Articular chondrocyte of knee joint (primary cell): Measurements from ENCODE around the gene PCDHA10. TPM values are rescaled to one million over a fixed set of nuclear protein-coding genes. Genes with fewer than 3 reads are reported as not detected.

Experiments used
- total RNA-seq: library from RNA; depleted of rRNA; stranded (reverse); fragments of >200 nt; gene quantifications from 2 replicates; pipeline ENCODE4 v1.2.3, GENCODE V29; 2012

Gene PCDHA10, protein sequence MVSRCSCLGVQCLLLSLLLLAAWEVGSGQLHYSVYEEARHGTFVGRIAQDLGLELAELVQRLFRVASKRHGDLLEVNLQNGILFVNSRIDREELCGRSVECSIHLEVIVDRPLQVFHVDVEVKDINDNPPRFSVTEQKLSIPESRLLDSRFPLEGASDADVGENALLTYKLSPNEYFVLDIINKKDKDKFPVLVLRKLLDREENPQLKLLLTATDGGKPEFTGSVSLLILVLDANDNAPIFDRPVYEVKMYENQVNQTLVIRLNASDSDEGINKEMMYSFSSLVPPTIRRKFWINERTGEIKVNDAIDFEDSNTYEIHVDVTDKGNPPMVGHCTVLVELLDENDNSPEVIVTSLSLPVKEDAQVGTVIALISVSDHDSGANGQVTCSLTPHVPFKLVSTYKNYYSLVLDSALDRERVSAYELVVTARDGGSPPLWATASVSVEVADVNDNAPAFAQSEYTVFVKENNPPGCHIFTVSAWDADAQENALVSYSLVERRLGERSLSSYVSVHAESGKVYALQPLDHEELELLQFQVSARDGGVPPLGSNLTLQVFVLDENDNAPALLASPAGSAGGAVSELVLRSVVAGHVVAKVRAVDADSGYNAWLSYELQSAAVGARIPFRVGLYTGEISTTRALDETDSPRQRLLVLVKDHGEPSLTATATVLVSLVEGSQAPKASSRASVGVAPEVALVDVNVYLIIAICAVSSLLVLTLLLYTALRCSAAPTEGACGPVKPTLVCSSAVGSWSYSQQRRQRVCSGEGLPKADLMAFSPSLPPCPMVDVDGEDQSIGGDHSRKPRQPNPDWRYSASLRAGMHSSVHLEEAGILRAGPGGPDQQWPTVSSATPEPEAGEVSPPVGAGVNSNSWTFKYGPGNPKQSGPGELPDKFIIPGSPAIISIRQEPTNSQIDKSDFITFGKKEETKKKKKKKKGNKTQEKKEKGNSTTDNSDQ
- 0.13 and 0.54 TPM in 2 replicates for total RNA-seq

DNA sequence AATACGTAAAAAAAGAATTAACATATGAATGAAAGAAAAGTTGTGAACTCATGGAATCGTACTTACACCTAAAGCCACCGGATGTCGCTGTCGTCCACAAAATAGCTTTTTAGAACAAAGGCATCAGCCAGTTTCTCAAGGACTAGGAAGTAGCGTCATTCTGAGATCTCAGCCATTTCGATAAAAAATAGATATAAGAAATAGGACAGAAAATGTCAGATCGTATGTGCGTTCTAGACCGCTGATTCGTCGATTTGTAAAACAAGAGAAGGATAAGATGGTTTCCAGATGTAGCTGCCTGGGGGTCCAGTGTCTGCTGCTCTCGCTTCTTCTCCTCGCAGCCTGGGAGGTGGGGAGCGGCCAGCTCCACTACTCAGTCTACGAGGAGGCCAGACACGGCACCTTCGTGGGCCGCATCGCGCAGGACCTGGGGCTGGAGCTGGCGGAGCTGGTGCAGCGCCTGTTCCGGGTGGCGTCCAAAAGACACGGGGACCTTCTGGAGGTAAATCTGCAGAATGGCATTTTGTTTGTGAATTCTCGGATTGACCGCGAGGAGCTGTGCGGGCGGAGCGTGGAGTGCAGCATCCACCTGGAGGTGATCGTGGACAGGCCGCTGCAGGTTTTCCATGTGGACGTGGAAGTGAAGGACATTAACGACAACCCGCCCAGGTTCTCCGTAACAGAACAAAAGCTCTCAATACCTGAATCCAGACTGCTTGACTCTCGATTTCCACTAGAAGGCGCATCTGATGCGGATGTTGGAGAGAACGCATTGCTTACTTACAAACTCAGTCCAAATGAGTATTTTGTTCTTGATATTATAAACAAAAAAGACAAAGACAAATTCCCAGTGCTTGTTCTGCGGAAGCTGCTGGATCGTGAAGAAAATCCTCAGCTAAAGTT lies at the start of gene PCDHA10:
PCDHA10 (plus strand) TSS at position 126 of the 903 bp plus-strand sequence; CDS start at position 278, 152 bp downstream.

DNA sequence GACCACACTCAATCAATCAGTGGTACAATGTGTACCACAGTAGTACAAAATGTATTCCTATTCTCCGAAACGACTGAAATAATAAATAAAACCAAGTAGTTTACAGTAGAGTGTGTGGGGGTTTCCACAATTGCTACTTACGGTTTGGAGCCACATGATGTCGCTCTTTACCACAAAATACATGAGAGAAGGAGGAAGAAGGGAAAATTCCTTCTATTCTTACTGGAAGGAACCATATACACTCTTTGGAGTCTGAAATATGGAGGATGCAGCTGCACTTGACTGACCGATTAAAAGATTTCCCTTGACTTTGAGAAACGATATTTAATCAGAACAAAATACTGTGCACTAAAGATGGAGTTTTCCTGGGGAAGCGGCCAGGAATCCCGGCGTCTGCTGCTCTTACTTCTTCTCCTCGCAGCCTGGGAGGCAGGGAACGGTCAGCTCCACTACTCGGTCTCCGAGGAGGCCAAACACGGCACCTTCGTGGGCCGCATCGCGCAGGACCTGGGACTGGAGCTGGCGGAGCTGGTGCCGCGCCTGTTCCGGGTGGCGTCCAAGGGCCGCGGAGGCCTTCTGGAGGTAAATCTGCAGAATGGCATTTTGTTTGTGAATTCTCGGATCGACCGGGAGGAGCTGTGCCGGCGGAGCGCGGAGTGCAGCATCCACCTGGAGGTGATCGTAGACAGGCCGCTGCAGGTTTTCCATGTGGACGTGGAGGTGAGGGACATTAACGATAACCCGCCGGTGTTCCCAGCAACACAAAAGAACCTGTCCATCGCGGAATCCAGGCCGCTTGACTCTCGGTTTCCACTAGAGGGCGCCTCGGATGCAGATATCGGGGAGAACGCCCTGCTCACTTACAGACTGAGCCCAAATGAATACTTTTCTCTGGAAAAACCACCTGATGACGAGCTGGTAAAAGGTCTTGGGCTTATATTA lies 48.6 kb upstream of the PCDHA10 start, which contains the start of gene PCDHA4:
PCDHA4 (plus strand) TSS at position 235 of the 942 bp plus-strand sequence.

GRCh38 chr5:140821375-140822280 lies 34.1 kb upstream of the PCDHA10 start, which contains the start of gene PCDHA5:
Gene PCDHA5, plus strand, starts transcription at chr5:140821613.

DNA sequence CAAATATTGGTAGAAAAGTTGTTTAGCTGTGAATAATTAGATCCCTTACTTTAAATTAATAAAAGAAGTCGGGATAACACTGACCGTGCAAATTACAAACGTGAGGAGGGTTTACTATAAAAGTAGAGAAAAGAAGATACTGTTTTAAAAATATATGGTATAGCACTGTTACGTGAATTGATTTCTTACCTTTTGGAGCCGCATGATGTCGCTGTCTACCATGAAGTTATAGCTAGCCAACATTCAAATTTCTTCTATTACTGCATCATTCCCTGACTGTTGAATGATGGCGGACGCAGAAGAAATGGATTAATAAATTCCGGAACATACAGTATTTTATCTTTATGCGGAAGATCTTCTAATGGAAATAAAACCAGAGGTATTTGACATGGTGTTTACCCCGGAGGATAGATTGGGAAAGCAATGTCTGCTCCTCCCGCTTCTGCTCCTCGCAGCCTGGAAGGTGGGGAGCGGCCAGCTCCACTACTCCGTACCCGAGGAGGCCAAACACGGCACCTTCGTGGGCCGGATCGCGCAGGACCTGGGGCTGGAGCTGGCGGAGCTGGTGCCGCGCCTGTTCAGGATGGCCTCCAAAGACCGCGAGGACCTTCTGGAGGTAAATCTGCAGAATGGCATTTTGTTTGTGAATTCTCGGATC lies 27.9 kb upstream of the PCDHA10 start, which contains the start of gene PCDHA6:
PCDHA6 (plus strand) TSS at position 257 of the 658 bp plus-strand sequence; CDS start at position 389, 132 bp downstream.

GRCh38 chr5:140833993-140834392 lies 21.7 kb upstream of the PCDHA10 start, which contains the start of gene PCDHA7:
Gene PCDHA7, plus strand, starts transcription at chr5:140834269. Its CDS starts 115 bp downstream, at chr5:140834384.

GRCh38 chr5:140840978-140841962 lies 14.4 kb upstream of the PCDHA10 start, which contains the start of gene PCDHA8:
Gene PCDHA8, plus strand, starts transcription at chr5:140841187. Its CDS starts 135 bp downstream, at chr5:140841322.

DNA sequence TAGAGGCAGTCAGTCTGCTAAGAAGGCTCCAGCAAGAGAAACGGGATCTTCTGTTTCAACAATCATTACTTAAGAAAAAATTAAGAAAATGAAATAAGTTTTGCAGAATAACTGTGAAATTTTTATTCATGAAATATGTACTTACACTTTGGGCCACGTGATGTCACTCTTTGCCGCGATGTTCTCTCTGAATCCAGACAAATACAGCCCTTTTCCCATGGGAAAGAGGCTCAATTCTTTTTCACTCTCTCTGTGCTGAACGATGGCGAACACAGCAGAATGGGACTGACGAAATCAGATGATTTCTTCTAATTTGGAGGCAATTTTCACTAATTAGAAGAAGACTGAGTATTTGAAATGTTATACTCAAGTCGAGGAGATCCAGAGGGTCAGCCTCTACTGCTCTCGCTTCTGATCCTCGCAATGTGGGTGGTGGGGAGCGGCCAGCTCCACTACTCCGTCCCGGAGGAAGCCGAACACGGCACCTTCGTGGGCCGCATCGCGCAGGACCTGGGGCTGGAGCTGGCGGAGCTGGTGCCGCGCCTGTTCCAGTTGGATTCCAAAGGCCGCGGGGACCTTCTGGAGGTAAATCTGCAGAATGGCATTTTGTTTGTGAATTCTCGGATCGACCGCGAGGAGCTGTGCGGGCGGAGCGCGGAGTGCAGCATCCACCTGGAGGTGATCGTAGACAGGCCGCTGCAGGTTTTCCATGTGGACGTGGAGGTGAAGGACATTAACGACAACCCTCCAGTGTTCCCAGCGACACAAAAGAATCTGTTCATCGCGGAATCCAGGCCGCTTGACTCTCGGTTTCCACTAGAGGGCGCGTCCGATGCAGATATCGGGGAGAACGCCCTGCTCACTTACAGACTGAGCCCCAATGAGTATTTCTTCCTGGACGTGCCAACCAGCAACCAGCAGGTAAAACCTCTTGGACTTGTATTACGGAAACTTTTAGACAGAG lies 7.3 kb upstream of the PCDHA10 start, which contains the start of gene PCDHA9:
PCDHA9 (plus strand) TSS at position 244 of the 964 bp plus-strand sequence; CDS start at position 358, 114 bp downstream.

GRCh38 chr5:140868721-140869554 lies 13.2 kb downstream of the PCDHA10 start, which contains the start of gene PCDHA11:
Gene PCDHA11, plus strand, starts transcription at chr5:140868957. Its CDS starts 147 bp downstream, at chr5:140869104.

DNA sequence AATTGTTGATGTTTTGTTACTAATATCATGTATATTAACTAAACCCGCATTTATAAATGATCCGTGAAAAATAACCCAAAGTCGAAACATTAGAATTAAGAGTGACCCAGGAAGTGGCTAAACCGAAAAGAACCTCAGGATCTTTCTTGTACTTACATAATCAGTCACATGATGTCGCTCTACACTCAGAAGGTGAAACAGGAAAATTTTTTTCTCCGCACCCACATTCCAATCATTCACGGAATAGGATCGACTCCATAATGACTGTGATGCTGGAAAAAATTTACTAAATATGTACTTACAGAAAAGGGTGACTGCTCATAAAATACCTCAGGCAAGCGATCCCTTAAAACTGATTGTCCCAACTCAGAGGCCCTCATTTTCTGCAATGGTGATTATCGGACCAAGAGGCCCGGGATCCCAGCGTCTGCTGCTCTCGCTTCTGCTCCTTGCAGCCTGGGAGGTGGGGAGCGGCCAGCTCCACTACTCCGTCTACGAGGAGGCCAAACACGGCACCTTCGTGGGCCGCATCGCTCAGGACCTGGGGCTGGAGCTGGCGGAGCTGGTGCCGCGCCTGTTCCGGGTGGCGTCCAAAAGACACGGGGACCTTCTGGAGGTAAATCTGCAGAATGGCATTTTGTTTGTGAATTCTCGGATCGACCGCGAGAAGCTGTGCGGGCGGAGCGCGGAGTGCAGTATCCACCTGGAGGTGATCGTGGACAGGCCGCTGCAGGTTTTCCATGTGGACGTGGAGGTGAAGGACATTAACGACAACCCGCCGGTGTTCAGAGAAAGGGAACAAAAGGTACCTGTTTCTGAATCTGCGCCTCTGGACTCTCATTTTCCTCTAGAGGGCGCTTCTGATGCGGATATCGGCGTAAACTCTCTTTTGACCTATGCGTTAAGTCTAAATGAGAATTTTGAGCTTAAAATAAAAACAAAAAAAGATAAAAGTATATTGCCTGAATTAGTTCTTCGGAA lies 19.7 kb downstream of the PCDHA10 start, which contains the start of gene PCDHA12:
PCDHA12 (plus strand) TSS at position 224 of the 981 bp plus-strand sequence; CDS start at position 389, 165 bp downstream.

GRCh38 chr5:140881889-140882590 lies 26.3 kb downstream of the PCDHA10 start, which contains the start of gene PCDHA13:
Gene PCDHA13, plus strand, starts transcription at chr5:140882124. Its CDS starts 145 bp downstream, at chr5:140882269.

